SK-N-SH (cell line): ENCODE data around the gene PLXNA4. TPM values are rescaled to one million over a fixed set of nuclear protein-coding genes. Genes with fewer than 3 reads are reported as not detected.

Source experiments
- CTCF ChIA-PET: fragments of 300-600, 350-600 bp; formaldehyde crosslinking; extraction: SDS; loops from one replicate; lab custom pipeline; 2021; lab: Yijun Ruan, JAX
- POLR2A ChIA-PET: fragments of 350-600 bp; sonication (Branson Sonifier 250); formaldehyde crosslinking; extraction: SDS; loops from one replicate; lab custom pipeline; 2020; ENCODE audit warnings: antibody characterized with exemption, inconsistent platforms; lab: Yijun Ruan, JAX
- DNase-seq: peaks from one replicate; pipeline ENCODE4 v3.0.0; 2012
- H2AFZ ChIP-seq: fragments of 200-600 bp; sonication (generic); 2 replicates; pipeline ENCODE4 v1.8.1; 2016; ENCODE audit warnings: antibody characterized with exemption, mild to moderate bottlenecking, low read depth
- H3F3A ChIP-seq: fragments of 200-600 bp; sonication (generic); replicated peaks from 2 replicates; pipeline ENCODE3; 2016; ENCODE audit warnings: antibody characterized with exemption, mild to moderate bottlenecking; ENCODE audit not compliant: insufficient read depth
- H3K27ac ChIP-seq, 2 experiments: fragments of 200-500 bp in 1 of 2; fragments of 200-600 bp in 1 of 2; sonication (Bioruptor generic) in 1 of 2; sonication (generic), shearing (Covaris generic) in 1 of 2; 2 replicates each; pipeline versions ENCODE4 v1.5.1 to v1.6.1; 2014 to 2016; ENCODE audit warnings: low read depth in 2 of 2, inconsistent platforms in 1 of 2, low read length in 1 of 2, mild to moderate bottlenecking in 1 of 2, mixed read lengths in 1 of 2
- H3K27me3 ChIP-seq: fragments of 200-600 bp; sonication (generic), shearing (Covaris generic); 2 replicates; pipeline ENCODE4 v1.6.1; 2016; ENCODE audit warnings: mixed run types; ENCODE audit not compliant: insufficient read depth
- H3K36me3 ChIP-seq, 2 experiments: fragments of 200-500 bp in 1 of 2; fragments of 200-600 bp in 1 of 2; sonication (Bioruptor generic) in 1 of 2; sonication (generic) in 1 of 2; replicated peaks in 1 of 2; 2 replicates each; pipeline versions ENCODE3 to v1.5.1; 2014 to 2016; ENCODE audit warnings: low read length in 1 of 2, mild to moderate bottlenecking in 1 of 2; ENCODE audit not compliant: insufficient read depth in 2 of 2, control insufficient read depth in 1 of 2
- H3K4me1 ChIP-seq, 2 experiments: fragments of 200-500 bp in 1 of 2; fragments of 200-600 bp in 1 of 2; sonication (Bioruptor generic) in 1 of 2; sonication (generic), shearing (Covaris generic) in 1 of 2; 2 replicates each; pipeline versions ENCODE4 v1.5.1 to v1.6.1; 2014 to 2016; ENCODE audit warnings: low read depth in 1 of 2, low read length in 1 of 2, mixed run types in 1 of 2; ENCODE audit not compliant: insufficient read depth in 2 of 2, control insufficient read depth in 1 of 2
- H3K4me2 ChIP-seq: fragments of 200-600 bp; sonication (generic), shearing (Covaris generic); 2 replicates; pipeline ENCODE4 v1.6.1; 2017; ENCODE audit warnings: mixed run types
- H3K4me3 ChIP-seq, 2 experiments: fragments of 200-500 bp in 1 of 2; fragments of 200-600 bp in 1 of 2; sonication (Bioruptor generic) in 1 of 2; sonication (generic), shearing (Covaris generic) in 1 of 2; 2 replicates each; pipeline versions ENCODE4 v1.5.1 to v1.8.1; 2014 to 2016; ENCODE audit warnings: low read depth in 2 of 2, inconsistent platforms in 1 of 2, low read length in 1 of 2, mild to moderate bottlenecking in 1 of 2, mixed read lengths in 1 of 2, moderate library complexity in 1 of 2
- H3K79me2 ChIP-seq: fragments of 200-600 bp; sonication (generic); 2 replicates; pipeline ENCODE4 v1.8.1; 2017; ENCODE audit warnings: mild to moderate bottlenecking; ENCODE audit not compliant: insufficient read depth
- H3K9ac ChIP-seq: fragments of 200-600 bp; sonication (generic); 2 replicates; pipeline ENCODE4 v1.6.1; 2017; ENCODE audit warnings: mixed run types
- H3K9me2 ChIP-seq: fragments of 200-600 bp; sonication (generic); 2 replicates; pipeline ENCODE4 v1.6.1; 2017; ENCODE audit warnings: mixed run types
- H3K9me3 ChIP-seq: fragments of 200-600 bp; sonication (generic); 2 replicates; pipeline ENCODE4 v1.6.1; 2017; ENCODE audit warnings: mixed run types, mild to moderate bottlenecking, moderate library complexity
- H4K20me1 ChIP-seq: fragments of 200-600 bp; sonication (generic); 2 replicates; pipeline ENCODE4 v1.6.1; 2017; ENCODE audit warnings: mild to moderate bottlenecking, mixed run types; ENCODE audit not compliant: insufficient read depth
- CHD2 ChIP-seq: fragments of 150-350 bp; IDR thresholded peaks from 2 replicates; pipeline ENCODE4 v1.6.1; 2018; ENCODE audit warnings: low read length; ENCODE audit not compliant: partially characterized antibody
- GATA2 ChIP-seq: sonication (generic); formaldehyde crosslinking; IDR thresholded peaks from 2 replicates; pipeline ENCODE4 v1.5.0; 2020; ENCODE audit warnings: mild to moderate bottlenecking, missing genetic modification reagents
- IRF3 ChIP-seq: fragments of 150-350 bp; IDR thresholded peaks from 2 replicates; pipeline ENCODE4 v1.6.1; 2016; ENCODE audit warnings: mild to moderate bottlenecking, low read depth, low read length
- MAX ChIP-seq: IDR thresholded peaks from 2 replicates; pipeline ENCODE4 v1.4.0; 2012; ENCODE audit warnings: low read depth
- NFIC ChIP-seq: IDR thresholded peaks from 2 replicates; pipeline ENCODE4 v1.4.0; 2012; ENCODE audit warnings: borderline replicate concordance
- POLR2AphosphoS5 ChIP-seq: IDR thresholded peaks from 2 replicates; pipeline ENCODE4 v1.6.1; 2012; ENCODE audit warnings: low read depth, low read length
- RCOR1 ChIP-seq: fragments of 150-350 bp; IDR thresholded peaks from 2 replicates; pipeline ENCODE4 v1.6.1; 2017; ENCODE audit warnings: antibody characterized with exemption, low read length
- SIN3A ChIP-seq: IDR thresholded peaks from 2 replicates; pipeline ENCODE4 v1.6.1; 2012; ENCODE audit warnings: low read depth, mild to moderate bottlenecking, low read length, moderate library complexity, borderline replicate concordance
- TAF1 ChIP-seq: IDR thresholded peaks from 2 replicates; pipeline ENCODE4 v1.6.1; 2012; ENCODE audit warnings: low read depth, mild to moderate bottlenecking, low read length, moderate library complexity, borderline replicate concordance
- TCF12 ChIP-seq: IDR thresholded peaks from 2 replicates; pipeline ENCODE4 v1.4.0; 2012
- TEAD4 ChIP-seq: IDR thresholded peaks from 2 replicates; pipeline ENCODE4 v1.4.0; 2012; ENCODE audit warnings: mild to moderate bottlenecking, borderline replicate concordance; ENCODE audit not compliant: insufficient read depth
- WGBS: methylation state at CpG from one replicate; pipeline ENCODE4 v1.1.6; 2017; ENCODE audit warnings: low lambda C conversion rate; 5-methylcytosine and 5-hydroxymethylcytosine counted together
- polyA plus RNA-seq, 3 experiments: library from polyadenylated mRNA; depleted of rRNA; stranded (reverse); fragments of >200 nt; gene quantifications; 2 replicates each; pipeline ENCODE4 v1.2.3, GENCODE V29; 2012
- TF ChIP-seq, protein P1 (sequence below): fragments of 200-600 bp; sonication (generic); IDR thresholded peaks from 2 replicates; pipeline ENCODE4 v1.6.1; 2017; ENCODE audit warnings: antibody characterized with exemption, mild to moderate bottlenecking, moderate library complexity
- TF ChIP-seq, protein P2 (sequence below): IDR thresholded peaks from 2 replicates; pipeline ENCODE4 v1.4.0; 2012; ENCODE audit warnings: low read depth, borderline replicate concordance
- TF ChIP-seq, protein P3 (sequence below): IDR thresholded peaks from 2 replicates; pipeline ENCODE4; 2012

PLXNA4 gene
- polyA plus RNA-seq, 1 of the 3 experiments (the other 2 are of a cell fraction), result 2.4 TPM

DNA sequence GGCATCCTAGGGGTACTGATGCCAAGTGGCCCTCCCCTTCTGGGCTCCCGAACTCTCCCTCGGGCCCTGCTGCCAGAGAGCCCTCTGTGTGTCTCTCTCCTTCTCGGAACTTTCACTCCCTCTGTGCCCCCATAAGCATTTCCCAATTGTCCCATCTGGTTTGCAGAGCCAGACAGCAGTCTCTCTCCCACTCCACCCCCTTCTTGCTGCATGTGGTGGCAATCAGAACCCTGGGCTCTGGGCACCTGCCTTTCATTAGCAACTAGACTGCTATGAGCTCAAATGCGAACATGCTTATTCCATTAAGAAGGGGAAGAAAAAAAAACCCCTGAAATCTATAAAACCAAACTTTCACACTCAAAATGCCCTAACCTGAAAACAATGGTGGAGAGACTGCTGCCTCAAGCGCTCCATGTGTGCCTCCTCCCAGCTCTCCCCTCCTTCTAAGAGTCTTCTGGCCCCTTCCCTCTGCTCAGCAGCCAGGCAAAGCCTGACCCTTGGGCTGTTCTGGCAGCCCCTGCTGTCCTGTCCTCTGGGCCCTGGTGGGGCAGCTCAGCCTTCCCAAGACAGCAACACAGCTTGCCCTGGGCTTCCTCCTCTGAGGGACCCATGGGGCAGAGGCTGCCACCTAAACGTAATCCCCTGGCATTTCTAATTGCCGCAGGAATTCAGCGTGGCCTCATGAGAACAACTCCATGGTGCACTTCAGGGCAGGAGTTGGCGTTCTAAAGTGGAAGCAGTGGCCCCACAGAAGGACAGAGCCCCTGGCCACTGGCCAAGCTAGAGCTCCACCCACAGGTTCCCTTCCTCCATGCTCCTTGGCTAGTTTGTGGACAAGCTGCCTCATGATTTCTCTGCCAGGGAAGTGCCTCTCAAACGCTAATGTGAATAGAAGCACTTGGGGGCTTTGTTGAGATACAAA lies 415.4 kb downstream of the PLXNA4 start:
- CTCF ChIA-PET, result interaction anchor here (1.1 to 1.9 kb wide), 5 partner anchors 21 to 469 kb away, joined by 3 to 5 read pairs (median 3); no protein-coding TSS in a partner anchor

More for the DNA sequence above, 415.4 kb downstream of the PLXNA4 start:
- Histone ChIP-seq H3K9me2 (no peaks in the 10 kb centered on the region), H3K27me3 (no peaks in the 10 kb centered on the region), H3K4me2 (no peak overlapping the region; the same call in 1 of the 2 replicates), H2AFZ (no peak overlapping the region), H3K9ac (no peak overlapping the region), H3K4me3 (no peak overlapping the region), H3K79me2 (no peaks in the 10 kb centered on the region), H3K9me3 (no peaks in the 10 kb centered on the region), H4K20me1 (no peaks in the 10 kb centered on the region), H3K4me1 (peaks cover 0 to 52% of the 10 kb centered on the region in 2 experiments; a peak in 2 of 4 replicates), H3F3A (no peaks in the 10 kb centered on the region), H3K27ac (peak overlapping the region; percentile 21 to 98; a peak in 3 of 4 replicates), H3K36me3 (peaks cover 5 to 56% of the 10 kb centered on the region in 2 experiments)
- WGBS, result 61% methylated on average over 10 of the region's 10 CpGs
- no peak for TF ChIP-seq TEAD4
- 0 out of 2 replicates have a peak, but pooled peaks have one; percentile 21 for TF ChIP-seq POLR2AphosphoS5
- peak; percentile 85 for TF ChIP-seq TCF12
- TF ChIP-seq, protein P1, sequence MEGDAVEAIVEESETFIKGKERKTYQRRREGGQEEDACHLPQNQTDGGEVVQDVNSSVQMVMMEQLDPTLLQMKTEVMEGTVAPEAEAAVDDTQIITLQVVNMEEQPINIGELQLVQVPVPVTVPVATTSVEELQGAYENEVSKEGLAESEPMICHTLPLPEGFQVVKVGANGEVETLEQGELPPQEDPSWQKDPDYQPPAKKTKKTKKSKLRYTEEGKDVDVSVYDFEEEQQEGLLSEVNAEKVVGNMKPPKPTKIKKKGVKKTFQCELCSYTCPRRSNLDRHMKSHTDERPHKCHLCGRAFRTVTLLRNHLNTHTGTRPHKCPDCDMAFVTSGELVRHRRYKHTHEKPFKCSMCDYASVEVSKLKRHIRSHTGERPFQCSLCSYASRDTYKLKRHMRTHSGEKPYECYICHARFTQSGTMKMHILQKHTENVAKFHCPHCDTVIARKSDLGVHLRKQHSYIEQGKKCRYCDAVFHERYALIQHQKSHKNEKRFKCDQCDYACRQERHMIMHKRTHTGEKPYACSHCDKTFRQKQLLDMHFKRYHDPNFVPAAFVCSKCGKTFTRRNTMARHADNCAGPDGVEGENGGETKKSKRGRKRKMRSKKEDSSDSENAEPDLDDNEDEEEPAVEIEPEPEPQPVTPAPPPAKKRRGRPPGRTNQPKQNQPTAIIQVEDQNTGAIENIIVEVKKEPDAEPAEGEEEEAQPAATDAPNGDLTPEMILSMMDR, result no peak
- TF ChIP-seq TAF1, result no peak
- TF ChIP-seq, protein P2, sequence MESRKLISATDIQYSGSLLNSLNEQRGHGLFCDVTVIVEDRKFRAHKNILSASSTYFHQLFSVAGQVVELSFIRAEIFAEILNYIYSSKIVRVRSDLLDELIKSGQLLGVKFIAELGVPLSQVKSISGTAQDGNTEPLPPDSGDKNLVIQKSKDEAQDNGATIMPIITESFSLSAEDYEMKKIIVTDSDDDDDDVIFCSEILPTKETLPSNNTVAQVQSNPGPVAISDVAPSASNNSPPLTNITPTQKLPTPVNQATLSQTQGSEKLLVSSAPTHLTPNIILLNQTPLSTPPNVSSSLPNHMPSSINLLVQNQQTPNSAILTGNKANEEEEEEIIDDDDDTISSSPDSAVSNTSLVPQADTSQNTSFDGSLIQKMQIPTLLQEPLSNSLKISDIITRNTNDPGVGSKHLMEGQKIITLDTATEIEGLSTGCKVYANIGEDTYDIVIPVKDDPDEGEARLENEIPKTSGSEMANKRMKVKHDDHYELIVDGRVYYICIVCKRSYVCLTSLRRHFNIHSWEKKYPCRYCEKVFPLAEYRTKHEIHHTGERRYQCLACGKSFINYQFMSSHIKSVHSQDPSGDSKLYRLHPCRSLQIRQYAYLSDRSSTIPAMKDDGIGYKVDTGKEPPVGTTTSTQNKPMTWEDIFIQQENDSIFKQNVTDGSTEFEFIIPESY, result no peak
- no peak; the same call in 1 of the 2 replicates for TF ChIP-seq GATA2 (CRISPR knock-in tag)
- TF ChIP-seq RCOR1, result peak; percentile 88
- no peak for TF ChIP-seq MAX
- TF ChIP-seq SIN3A, result no peak
- TF ChIP-seq NFIC, result peak; percentile 56
- peak; percentile 92 for TF ChIP-seq CHD2
- TF ChIP-seq IRF3, result no peak
- TF ChIP-seq, protein P3, sequence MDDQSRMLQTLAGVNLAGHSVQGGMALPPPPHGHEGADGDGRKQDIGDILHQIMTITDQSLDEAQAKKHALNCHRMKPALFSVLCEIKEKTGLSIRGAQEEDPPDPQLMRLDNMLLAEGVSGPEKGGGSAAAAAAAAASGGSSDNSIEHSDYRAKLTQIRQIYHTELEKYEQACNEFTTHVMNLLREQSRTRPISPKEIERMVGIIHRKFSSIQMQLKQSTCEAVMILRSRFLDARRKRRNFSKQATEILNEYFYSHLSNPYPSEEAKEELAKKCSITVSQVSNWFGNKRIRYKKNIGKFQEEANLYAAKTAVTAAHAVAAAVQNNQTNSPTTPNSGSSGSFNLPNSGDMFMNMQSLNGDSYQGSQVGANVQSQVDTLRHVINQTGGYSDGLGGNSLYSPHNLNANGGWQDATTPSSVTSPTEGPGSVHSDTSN, result no peak
- DNase-seq, result peak; percentile 90
- POLR2A ChIA-PET, result no interaction called here
